Transverse colon (tissue), 4 donors: ENCODE results near the gene SLFN12L. TPM values are rescaled to one million over a fixed set of nuclear protein-coding genes. Genes with fewer than 3 reads are reported as not detected.

ENCODE experiments used
- DNase-seq: peaks from one replicate; pipeline ENCODE4 v3.0.0-alpha.2; 2019
- H3K27ac ChIP-seq, 4 donors: fragments of 200-600 bp; sonication (generic); 2 replicates each; pipeline ENCODE4 v1.5.1; 2016 to 2018; ENCODE audit warnings: inconsistent platforms in 4 of 4
- H3K27me3 ChIP-seq: fragments of 200-600 bp; sonication (generic); 2 replicates; pipeline ENCODE4 v1.5.1; 2017; ENCODE audit warnings: inconsistent platforms
- H3K36me3 ChIP-seq, 4 donors: fragments of 200-600 bp; sonication (generic); 2 replicates each; pipeline ENCODE4 v1.5.1; 2017 to 2019; ENCODE audit warnings: inconsistent platforms in 4 of 4
- H3K4me1 ChIP-seq, 4 donors: fragments of 200-600 bp; sonication (generic); 2 replicates each; pipeline ENCODE4 v1.5.1; 2017 to 2020; ENCODE audit warnings: inconsistent platforms in 4 of 4
- H3K4me3 ChIP-seq, 4 donors: fragments of 200-600 bp; sonication (generic); 1 replicate in 1 of 4; 2 replicates in 3 of 4; pipeline versions ENCODE4 v1.5.1 to v1.6.1; 2017 to 2019; ENCODE audit warnings: inconsistent platforms in 4 of 4
- H3K9me3 ChIP-seq, 2 donors: fragments of 200-600 bp; sonication (generic); 2 replicates each; pipeline ENCODE4 v1.5.1; 2017 to 2019; ENCODE audit warnings: inconsistent platforms in 2 of 2
- EP300 ChIP-seq: sonication (generic); formaldehyde crosslinking; IDR thresholded peaks from one replicate; pipeline ENCODE4 v1.6.1; 2017; ENCODE audit warnings: antibody characterized with exemption, low read depth
- POLR2A ChIP-seq: fragments of 450-650 bp; IDR thresholded peaks from one replicate; pipeline ENCODE4 v1.6.1; 2016; ENCODE audit warnings: antibody characterized with exemption, mild to moderate bottlenecking, moderate library complexity
- POLR2AphosphoS5 ChIP-seq, 3 donors: sonication (generic); formaldehyde crosslinking; IDR thresholded peaks; one replicate each; pipeline ENCODE4 v1.6.1; 2016; ENCODE audit warnings: antibody characterized with exemption in 3 of 3
- WGBS, 2 donors: methylation state at CpG; one replicate each; pipeline ENCODE4 v1.1.5; 2018; ENCODE audit warnings: low coverage in 1 of 2; 5-methylcytosine and 5-hydroxymethylcytosine counted together
- in situ Hi-C, 4 donors: fragments of 200-750 bp; cut with MboI; loops; one replicate each; pipeline versions ENCODE4 v1.15.0 to v1.15.1; 2017; ENCODE audit warnings: low sequenced_read_pairs in 3 of 4, low pct_ligation_motif_present in 1 of 4, low pct_unique_long_range_greater_than_20kb in 1 of 4
- intact Hi-C: fragments of 100-400 bp; cut with DNase I; formaldehyde crosslinking; loops from one replicate; pipeline ENCODE4 v1.15.1; 2023; ENCODE audit warnings: low total_unique reads
- total RNA-seq, 4 donors: library from RNA; depleted of rRNA; stranded (reverse); fragments of >200 nt; gene quantifications; one replicate each; pipeline ENCODE4 v1.1.0, GENCODE V29; 2016
- TF ChIP-seq, protein P1 (sequence below), 5 experiments: fragments of 200-600 bp in 3 of 5; fragments of 450-650 bp in 2 of 5; sonication (generic) in 3 of 5; IDR thresholded peaks; 1 replicate in 2 of 5; 2 replicates in 3 of 5; pipeline ENCODE4 v1.5.1; 2016 to 2017; ENCODE audit warnings: antibody characterized with exemption in 5 of 5, inconsistent platforms in 3 of 5, mild to moderate bottlenecking in 2 of 5, moderate library complexity in 1 of 5

The SLFN12L gene
- total RNA-seq, 4 donors from 2014 or later = 1.4 to 6.2 (median 3.1) TPM

DNA sequence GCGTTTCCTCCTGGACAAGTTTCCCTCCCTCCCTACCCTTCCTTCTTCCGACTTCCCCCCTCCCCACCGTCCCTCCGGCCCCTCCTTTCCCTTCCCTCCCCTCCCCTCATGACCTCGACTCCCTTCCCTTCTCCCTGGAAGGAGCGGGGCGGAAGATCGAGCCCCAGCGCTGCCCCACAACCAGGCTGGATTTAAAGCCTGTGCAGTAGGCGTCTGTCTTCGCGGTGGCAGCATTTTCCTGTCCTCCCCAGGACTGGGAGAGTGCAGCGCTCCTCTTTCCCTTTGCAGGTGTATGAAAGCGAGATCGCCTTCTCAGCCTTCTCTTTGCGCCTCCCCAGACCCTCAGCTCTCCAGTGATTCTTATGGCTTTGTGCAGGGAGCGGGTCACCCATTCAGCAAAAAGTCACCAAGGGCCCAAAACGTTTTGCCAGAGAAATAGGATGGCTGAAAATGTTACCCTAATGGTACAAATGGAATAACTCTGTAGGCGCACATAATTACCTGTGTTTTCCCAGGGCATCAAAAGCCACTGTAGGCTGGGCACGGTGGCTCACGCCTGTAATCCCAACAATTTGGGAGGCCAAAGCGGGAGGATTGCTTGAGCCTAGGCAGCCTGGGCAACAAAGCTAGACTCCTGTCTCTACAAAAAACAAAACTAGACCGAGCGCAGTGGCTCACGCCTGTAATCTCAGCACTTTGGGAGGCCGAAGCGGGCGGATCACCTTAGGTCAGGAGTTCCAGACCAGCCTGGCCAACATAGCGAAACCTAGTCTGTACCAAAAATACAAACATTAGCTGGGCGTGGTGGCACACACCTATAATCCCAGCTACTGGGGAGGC lies 40.8 kb downstream of the SLFN12L start:
- H3K4me1 ChIP-seq = peaks cover 0 to 3% (median 0%) of the 10 kb centered on the region in 4 donors
- H3K9me3 ChIP-seq = no peaks in the 10 kb centered on the region
- TF ChIP-seq POLR2AphosphoS5 (IDR thresholded peaks at IDR 0.05) (no peak), EP300 (no peak), POLR2A (no peak)
- TF ChIP-seq, protein P1, sequence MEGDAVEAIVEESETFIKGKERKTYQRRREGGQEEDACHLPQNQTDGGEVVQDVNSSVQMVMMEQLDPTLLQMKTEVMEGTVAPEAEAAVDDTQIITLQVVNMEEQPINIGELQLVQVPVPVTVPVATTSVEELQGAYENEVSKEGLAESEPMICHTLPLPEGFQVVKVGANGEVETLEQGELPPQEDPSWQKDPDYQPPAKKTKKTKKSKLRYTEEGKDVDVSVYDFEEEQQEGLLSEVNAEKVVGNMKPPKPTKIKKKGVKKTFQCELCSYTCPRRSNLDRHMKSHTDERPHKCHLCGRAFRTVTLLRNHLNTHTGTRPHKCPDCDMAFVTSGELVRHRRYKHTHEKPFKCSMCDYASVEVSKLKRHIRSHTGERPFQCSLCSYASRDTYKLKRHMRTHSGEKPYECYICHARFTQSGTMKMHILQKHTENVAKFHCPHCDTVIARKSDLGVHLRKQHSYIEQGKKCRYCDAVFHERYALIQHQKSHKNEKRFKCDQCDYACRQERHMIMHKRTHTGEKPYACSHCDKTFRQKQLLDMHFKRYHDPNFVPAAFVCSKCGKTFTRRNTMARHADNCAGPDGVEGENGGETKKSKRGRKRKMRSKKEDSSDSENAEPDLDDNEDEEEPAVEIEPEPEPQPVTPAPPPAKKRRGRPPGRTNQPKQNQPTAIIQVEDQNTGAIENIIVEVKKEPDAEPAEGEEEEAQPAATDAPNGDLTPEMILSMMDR (IDR thresholded peaks at IDR 0.05) = no peak
- WGBS, 2 donors = 39 to 48% methylated on average over 9 to 30 of the region's 30 CpGs
- DNase-seq = no peak
- intact Hi-C loops = no loop called here
- H3K4me3 ChIP-seq = no peak overlapping the region
- peaks cover 100% of the 10 kb centered on the region for H3K27me3 ChIP-seq
- in situ Hi-C loops = no loop called here
- H3K27ac ChIP-seq = no peak overlapping the region
- no peaks in the 10 kb centered on the region for H3K36me3 ChIP-seq

DNA sequence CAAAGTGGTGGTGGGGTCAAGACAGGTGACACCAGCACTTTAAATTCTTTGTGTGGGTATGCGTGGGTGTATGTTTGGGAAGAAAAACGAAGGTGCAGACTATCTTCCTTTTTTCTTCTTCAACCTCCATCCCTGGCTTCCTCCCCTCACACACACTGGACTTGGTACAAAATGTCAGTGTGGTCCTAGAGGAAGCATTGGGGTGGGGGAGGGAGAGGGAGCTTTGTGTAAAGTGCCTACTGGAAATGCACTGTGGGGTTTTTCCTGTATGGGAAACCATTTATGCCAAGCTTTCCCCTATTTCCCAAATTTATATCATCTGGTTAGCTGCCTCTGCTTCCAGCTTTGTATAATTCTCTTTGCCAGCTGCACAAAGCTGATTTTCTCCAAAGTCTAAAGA lies 44.4 kb downstream of the SLFN12L start:
- no peaks in the 10 kb centered on the region for H3K36me3 ChIP-seq
- H3K4me3 ChIP-seq = no peak overlapping the region
- TF ChIP-seq EP300 (no peak), POLR2AphosphoS5 (IDR thresholded peaks at IDR 0.05) (no peak), POLR2A (no peak)
- TF ChIP-seq, protein P1 (IDR thresholded peaks at IDR 0.05) = no peak
- peaks cover 100% of the 10 kb centered on the region for H3K27me3 ChIP-seq
- in situ Hi-C loops (no loop called here), intact Hi-C loops (no loop called here)
- no peak overlapping the region for H3K27ac ChIP-seq
- 7% methylated on average over 2 of the region's 2 CpGs; no CpG with 5 or more reads in 1 of the 2 donors for WGBS, 2 donors
- no peak for DNase-seq
- H3K4me1 ChIP-seq = peaks cover 0 to 5% (median 1%) of the 10 kb centered on the region in 4 donors
- no peaks in the 10 kb centered on the region for H3K9me3 ChIP-seq

DNA sequence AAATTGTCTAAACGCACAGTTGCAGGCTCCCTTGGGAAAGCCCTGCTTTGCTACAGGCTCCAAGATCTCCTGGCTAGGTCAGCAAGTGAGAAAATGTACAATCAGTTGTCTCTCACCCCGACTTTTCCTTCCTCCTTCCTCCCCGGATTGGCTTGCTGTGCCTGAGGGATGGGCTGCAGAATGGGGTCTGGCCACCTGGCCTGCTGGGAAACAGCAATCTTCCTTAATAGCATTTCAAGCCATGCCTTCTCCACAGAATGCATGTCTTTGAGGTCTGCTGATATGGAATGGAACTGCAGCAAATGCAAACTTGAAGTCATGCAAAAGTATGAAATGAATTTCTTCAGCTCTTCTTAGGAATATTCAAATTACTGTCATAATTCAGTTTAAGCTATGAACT lies 46.1 kb downstream of the SLFN12L start:
- no peak for DNase-seq
- in situ Hi-C loops (no loop called here), intact Hi-C loops (no loop called here)
- WGBS, 2 donors = 31 to 33% methylated on average over 1 to 3 of the region's 3 CpGs
- Histone ChIP-seq H3K9me3 (no peaks in the 10 kb centered on the region), H3K36me3 (no peaks in the 10 kb centered on the region), H3K27me3 (peaks cover 100% of the 10 kb centered on the region), H3K4me3 (no peak overlapping the region), H3K27ac (no peak overlapping the region), H3K4me1 (peaks cover 0 to 6% (median 3%) of the 10 kb centered on the region in 4 donors)
- TF ChIP-seq POLR2A (no peak), EP300 (no peak), POLR2AphosphoS5 (IDR thresholded peaks at IDR 0.05) (no peak)
- TF ChIP-seq, protein P1 (IDR thresholded peaks at IDR 0.05) = no peak

DNA sequence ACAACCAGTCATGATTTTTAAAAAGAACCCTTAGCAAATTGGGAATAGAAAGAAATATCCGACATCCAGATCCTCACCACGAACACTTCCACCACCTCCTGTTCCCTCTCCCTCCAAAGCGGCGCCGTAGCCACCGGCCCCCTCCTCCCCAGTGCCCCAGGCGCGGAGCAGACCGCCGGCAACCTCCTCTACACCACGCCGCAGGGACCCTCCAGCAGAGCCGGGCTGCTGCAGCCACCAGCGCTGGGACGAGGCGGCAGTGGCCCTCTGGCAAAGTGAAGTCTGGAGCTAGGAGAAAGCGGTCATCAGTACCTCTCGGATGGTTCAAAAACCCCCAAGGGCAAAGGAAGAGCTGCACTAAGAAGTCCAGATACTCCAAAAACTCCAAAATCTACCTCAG lies 47.5 kb downstream of the SLFN12L start:
- intact Hi-C loops = no loop called here

More for the DNA sequence above, 47.5 kb downstream of the SLFN12L start:
- Histone ChIP-seq H3K27ac (no peak overlapping the region), H3K27me3 (peaks cover 97% of the 10 kb centered on the region), H3K4me3 (no peak overlapping the region), H3K36me3 (no peaks in the 10 kb centered on the region), H3K9me3 (no peaks in the 10 kb centered on the region), H3K4me1 (peaks cover 0 to 6% (median 3%) of the 10 kb centered on the region in 4 donors)
- WGBS, 2 donors = 38 to 55% methylated on average over 2 to 18 of the region's 18 CpGs
- in situ Hi-C loops = no loop called here
- no peak for DNase-seq
- TF ChIP-seq POLR2A = no peak
- TF ChIP-seq, protein P1 (IDR thresholded peaks at IDR 0.05) = no peak
- no peak for TF ChIP-seq POLR2AphosphoS5 (IDR thresholded peaks at IDR 0.05)
- TF ChIP-seq EP300 = no peak
